Measurements from ENCODE around the gene MPP2. TPM values are rescaled to one million over a fixed set of nuclear protein-coding genes. Genes with fewer than 3 reads are reported as not detected.

The MPP2 gene
- total RNA-seq, 1 experiment from 2014 or later, result 5.6 TPM

- no peaks in the 10 kb centered on the region for H3K9me3 Mint-ChIP-seq (ENCODE audit: unreplicated experiment)
- H3K27me3 Mint-ChIP-seq (ENCODE audit: insufficient read depth, unreplicated experiment), result no peaks in the 10 kb centered on the region
- H3K27me3 ChIP-seq (replicated peaks; ENCODE audit: control insufficient read depth, insufficient read depth, low read length), result no peaks in the 10 kb centered on the region
- H3K9me3 ChIP-seq, result no peaks in the 10 kb centered on the region
- no peak overlapping the region for H3K4me3 Mint-ChIP-seq (ENCODE audit: unreplicated experiment)
- H3K27ac Mint-ChIP-seq (ENCODE audit: unreplicated experiment), result peak overlapping the region; percentile 45
- ChIA-PET POLR2A (no interaction called here), CTCF (interaction anchor here (0.9 to 1.7 kb wide), 6 partner anchors 30 to 290 kb away, joined by 3 to 11 read pairs (median 4); no protein-coding TSS in a partner anchor)
- DNase-seq, result peak; percentile 81 to 89
- BruUV-seq (replicated peaks), result no TSS peak
- peaks cover 10% of the 10 kb centered on the region for H3K4me1 ChIP-seq
- no peaks in the 10 kb centered on the region for H3K36me3 Mint-ChIP-seq (ENCODE audit: insufficient read depth, unreplicated experiment)
- TF ChIP-seq CTCF (IDR thresholded peaks at IDR 0.05; ENCODE audit: insufficient read depth in 1 of 2, low read depth in 1 of 2, low read length in 1 of 2, severe bottlenecking in 1 of 2, unreplicated experiment in 1 of 2), result peak; percentile 98 to 99
- intact Hi-C loops (cut with micrococcal nuclease; ENCODE audit: unreplicated experiment), result loop anchor here (1.0 to 5.0 kb wide), 4 partner anchors 22 to 117 kb away; partner anchors contain the start of gene PPY
- H3K4me1 Mint-ChIP-seq (ENCODE audit: low read depth, unreplicated experiment), result peaks cover 8% of the 10 kb centered on the region
- H3K4me3 ChIP-seq (ENCODE audit: low read depth, low read length), result no peak overlapping the region
- H3K36me3 ChIP-seq (ENCODE audit: control insufficient read depth, insufficient read depth, low read length), result no peaks in the 10 kb centered on the region; the same call in 1 of the 2 replicates
Measured at GRCh38 chr17:43878260-43879175, 28.8 kb downstream of the MPP2 start.

GRCh38 chr17:43877451-43878155, 29.7 kb downstream of the MPP2 start:
- ChIA-PET POLR2A (interaction anchor here (0.6 kb wide), 1 partner anchor 231 kb away, joined by 16 read pairs; no protein-coding TSS in a partner anchor), CTCF (interaction anchor here (0.6 to 1.7 kb wide), 7 partner anchors 29 to 291 kb away, joined by 3 to 11 read pairs (median 5); no protein-coding TSS in a partner anchor)
- Histone ChIP-seq H3K4me1 (peaks cover 10% of the 10 kb centered on the region), H3K9me3 (no peaks in the 10 kb centered on the region), H3K36me3 (ENCODE audit: control insufficient read depth, insufficient read depth, low read length) (no peaks in the 10 kb centered on the region; the same call in 1 of the 2 replicates), H3K27me3 (replicated peaks; ENCODE audit: control insufficient read depth, insufficient read depth, low read length) (no peaks in the 10 kb centered on the region), H3K4me3 (ENCODE audit: low read depth, low read length) (no peak overlapping the region)
- H3K27ac Mint-ChIP-seq (ENCODE audit: unreplicated experiment), result no peak overlapping the region
- no peaks in the 10 kb centered on the region for H3K9me3 Mint-ChIP-seq (ENCODE audit: unreplicated experiment)
- H3K4me3 Mint-ChIP-seq (ENCODE audit: unreplicated experiment), result no peak overlapping the region
- no peak for DNase-seq
- no peaks in the 10 kb centered on the region for H3K36me3 Mint-ChIP-seq (ENCODE audit: insufficient read depth, unreplicated experiment)
- BruUV-seq (replicated peaks), result no TSS peak
- intact Hi-C loops (cut with micrococcal nuclease; ENCODE audit: unreplicated experiment), result loop anchor here (1.0 to 5.0 kb wide), 4 partner anchors 23 to 118 kb away; partner anchors contain the start of gene PPY
- no peaks in the 10 kb centered on the region for H3K27me3 Mint-ChIP-seq (ENCODE audit: insufficient read depth, unreplicated experiment)
- no peak for TF ChIP-seq CTCF (IDR thresholded peaks at IDR 0.05; ENCODE audit: insufficient read depth in 1 of 2, low read depth in 1 of 2, low read length in 1 of 2, severe bottlenecking in 1 of 2, unreplicated experiment in 1 of 2)
- H3K4me1 Mint-ChIP-seq (ENCODE audit: low read depth, unreplicated experiment), result peaks cover 8% of the 10 kb centered on the region

GRCh38 chr17:43877031-43877430, 30.3 kb downstream of the MPP2 start:
- DNase-seq, result no peak
- Mint-ChIP-seq H3K9me3 (ENCODE audit: unreplicated experiment) (no peaks in the 10 kb centered on the region), H3K27ac (ENCODE audit: unreplicated experiment) (no peak overlapping the region), H3K4me3 (ENCODE audit: unreplicated experiment) (no peak overlapping the region), H3K4me1 (ENCODE audit: low read depth, unreplicated experiment) (peaks cover 12% of the 10 kb centered on the region), H3K36me3 (ENCODE audit: insufficient read depth, unreplicated experiment) (no peaks in the 10 kb centered on the region), H3K27me3 (ENCODE audit: insufficient read depth, unreplicated experiment) (no peaks in the 10 kb centered on the region)
- BruUV-seq (replicated peaks), result no TSS peak
- H3K4me1 ChIP-seq, result peaks cover 10% of the 10 kb centered on the region
- H3K4me3 ChIP-seq (ENCODE audit: low read depth, low read length), result no peak overlapping the region
- no peaks in the 10 kb centered on the region for H3K27me3 ChIP-seq (replicated peaks; ENCODE audit: control insufficient read depth, insufficient read depth, low read length)
- ChIA-PET CTCF (interaction anchor here (0.6 kb wide), 1 partner anchor 86 kb away, joined by 6 read pairs; no protein-coding TSS in a partner anchor), POLR2A (interaction anchor here (0.6 kb wide), 1 partner anchor 232 kb away, joined by 16 read pairs; no protein-coding TSS in a partner anchor)
- TF ChIP-seq CTCF (IDR thresholded peaks at IDR 0.05; ENCODE audit: insufficient read depth in 1 of 2, low read depth in 1 of 2, low read length in 1 of 2, severe bottlenecking in 1 of 2, unreplicated experiment in 1 of 2), result no peak
- no peaks in the 10 kb centered on the region for H3K9me3 ChIP-seq
- no peaks in the 10 kb centered on the region; the same call in 1 of the 2 replicates for H3K36me3 ChIP-seq (ENCODE audit: control insufficient read depth, insufficient read depth, low read length)
- intact Hi-C loops (cut with micrococcal nuclease; ENCODE audit: unreplicated experiment), result loop anchor here (5.0 kb wide), 2 partner anchors 35 to 65 kb away; partner anchors contain the start of gene PPY

Data from Caco-2 (cell line).